Activated gamma-delta T cell treated with anti-CD3 and anti-CD28 coated beads, Interleukin-2, amount 50 U/mL, for 16 hours (primary cell): ENCODE data around the gene PI16.

Source experiments
- DNase-seq: peaks from one replicate; pipeline ENCODE4 v3.0.0-alpha.2; 2020; ENCODE audit warnings: low read depth

PI16 gene

GRCh38 chr6:36958775-36959554 lies 4.4 kb downstream of the PI16 start:
- no peak for DNase-seq

GRCh38 chr6:36959555-36960250 lies 5.2 kb downstream of the PI16 start:
- DNase-seq, result no peak

- no peak for DNase-seq
Observed at GRCh38 chr6:36961441-36962435, 7.2 kb downstream of the PI16 start.

- peak; percentile 42 for DNase-seq
Observed at GRCh38 chr6:36962874-36963273, 8.3 kb downstream of the PI16 start.

GRCh38 chr6:36963451-36964290 lies 9.1 kb downstream of the PI16 start:
- DNase-seq, result no peak

- DNase-seq, result no peak
Observed at GRCh38 chr6:36964349-36964748, 9.8 kb downstream of the PI16 start.

GRCh38 chr6:36964908-36965307 lies 10.4 kb downstream of the PI16 start:
- no peak for DNase-seq

- no peak for DNase-seq
Observed at GRCh38 chr6:36967301-36967700, 12.8 kb downstream of the PI16 start.

GRCh38 chr6:36967757-36968156 lies 13.2 kb downstream of the PI16 start:
- no peak for DNase-seq

GRCh38 chr6:36968266-36968977 lies 13.9 kb downstream of the PI16 start:
- DNase-seq, result no peak

GRCh38 chr6:36969240-36969691 lies 14.7 kb downstream of the PI16 start:
- DNase-seq, result no peak

- no peak for DNase-seq
Observed at GRCh38 chr6:36969988-36970891, 15.7 kb downstream of the PI16 start.

- DNase-seq, result no peak
Observed at GRCh38 chr6:36970892-36971842, 16.6 kb downstream of the PI16 start.

GRCh38 chr6:36971921-36972673 lies 17.6 kb downstream of the PI16 start:
- DNase-seq, result no peak

GRCh38 chr6:36973190-36973589 lies 18.7 kb downstream of the PI16 start:
- no peak for DNase-seq

GRCh38 chr6:36973647-36974046 lies 19.1 kb downstream of the PI16 start:
- no peak for DNase-seq

GRCh38 chr6:36975231-36976006 lies 20.9 kb downstream of the PI16 start:
- DNase-seq, result no peak
